Fibroblast of lung (primary cell): Measurements from ENCODE around the gene PPOX. TPM values are rescaled to one million over a fixed set of nuclear protein-coding genes. Genes with fewer than 3 reads are reported as not detected.
A peak's percentile ranks its signal among the peaks of the same experiment; 100 is the strongest.

Experiments used
- DNase-seq, 2 donors: peaks; one replicate each; pipeline versions ENCODE4 v3.0.0 to v3.0.0-alpha.2; 2010; ENCODE audit warnings: low read depth in 2 of 2
- H2AFZ ChIP-seq: 2 replicates; pipeline ENCODE4 v1.5.1; 2012; ENCODE audit warnings: low read length, control low read depth, inconsistent platforms
- H3K27ac ChIP-seq: 2 replicates; pipeline ENCODE4 v1.5.1; 2011; ENCODE audit warnings: low read length, control low read depth; ENCODE audit not compliant: insufficient read depth
- H3K27me3 ChIP-seq: 2 replicates; pipeline ENCODE4 v1.5.1; 2011; ENCODE audit warnings: mild to moderate bottlenecking, low read length; ENCODE audit not compliant: control insufficient read depth, insufficient read depth
- H3K36me3 ChIP-seq: 2 replicates; pipeline ENCODE4 v1.5.1; 2011; ENCODE audit warnings: low read length; ENCODE audit not compliant: control insufficient read depth, insufficient read depth
- H3K4me1 ChIP-seq: 2 replicates; pipeline ENCODE4 v1.5.1; 2011; ENCODE audit warnings: low read length; ENCODE audit not compliant: control insufficient read depth, insufficient read depth; ENCODE audit errors: extremely low read depth
- H3K4me2 ChIP-seq: 2 replicates; pipeline ENCODE4 v1.5.1; 2011; ENCODE audit warnings: low read length, control low read depth; ENCODE audit not compliant: insufficient read depth; ENCODE audit errors: extremely low read depth
- H3K4me3 ChIP-seq, 4 experiments: fragments of 200-600 bp in 1 of 4; sonication (generic) in 1 of 4; replicated peaks in 1 of 4; 2 replicates each; pipeline ENCODE4 v1.5.1; 2011 to 2016; ENCODE audit warnings: low read length in 4 of 4, low read depth in 3 of 4, mild to moderate bottlenecking in 3 of 4, control low read depth in 2 of 4, inconsistent platforms in 1 of 4, mixed read lengths in 1 of 4; ENCODE audit not compliant: insufficient read depth in 1 of 4; ENCODE audit errors: control extremely low read depth in 1 of 4
- H3K79me2 ChIP-seq: 2 replicates; pipeline ENCODE4 v1.5.1; 2012; ENCODE audit warnings: mild to moderate bottlenecking, low read length, inconsistent platforms; ENCODE audit not compliant: control insufficient read depth, insufficient read depth
- H3K9ac ChIP-seq: 2 replicates; pipeline ENCODE4 v1.5.1; 2011; ENCODE audit warnings: mild to moderate bottlenecking, low read length, control low read depth; ENCODE audit not compliant: insufficient read depth
- H3K9me3 ChIP-seq: 2 replicates; pipeline ENCODE4 v1.5.1; 2012; ENCODE audit warnings: low read depth, low read length; ENCODE audit not compliant: control insufficient read depth, insufficient read depth
- H4K20me1 ChIP-seq: 2 replicates; pipeline ENCODE4 v1.5.1; 2011; ENCODE audit warnings: low read length; ENCODE audit not compliant: control insufficient read depth, insufficient read depth; ENCODE audit errors: extremely low read depth
- CTCF ChIP-seq, 2 donors: IDR thresholded peaks in 1 of 2; conservative IDR thresholded peaks in 1 of 2; 1 replicate in 1 of 2; 2 replicates in 1 of 2; pipeline ENCODE4 v1.5.1; 2011 to 2012; ENCODE audit warnings: low read length in 2 of 2, control low read depth in 1 of 2, inconsistent platforms in 1 of 2, low read depth in 1 of 2, mild to moderate bottlenecking in 1 of 2
- EZH2 ChIP-seq: IDR thresholded peaks from 2 replicates; pipeline ENCODE4 v1.5.1; 2012; ENCODE audit warnings: low read length, control low read depth, mild to moderate bottlenecking; ENCODE audit errors: missing control alignments
- polyA plus RNA-seq, 2 donors: library from polyadenylated mRNA; depleted of rRNA in 1 of 2; stranded (reverse) in 1 of 2; unstranded in 1 of 2; fragments of >200 nt; gene quantifications; 2 replicates each; pipeline ENCODE4 v1.2.1, GENCODE V29; 2011 to 2012; ENCODE audit warnings: missing spikeins in 1 of 2
- total RNA-seq: library from RNA; depleted of rRNA; stranded (reverse); fragments of >200 nt; gene quantifications from 2 replicates; pipeline ENCODE4 v1.2.1, GENCODE V29; 2014

The PPOX gene
- total and polyA plus RNA-seq, 2 donors (not counting 1 experiment from before 2014, with no cell fraction given): 5.6 to 12.2 TPM

GRCh38 chr1:161158316-161159010 is 7.8 kb upstream of the PPOX start:
- DNase-seq: no peak
- Histone ChIP-seq H3K27ac (peak overlapping the region; percentile 68), H3K4me3 (peak overlapping the region in 2 of 4 experiments; percentile 71 to 93), H3K9me3 (no peaks in the 10 kb centered on the region), H3K27me3 (no peaks in the 10 kb centered on the region), H3K4me2 (peak overlapping the region; percentile 49), H3K9ac (no peak overlapping the region), H3K79me2 (peaks cover 17% of the 10 kb centered on the region), H3K36me3 (peaks cover 20% of the 10 kb centered on the region), H4K20me1 (no peaks in the 10 kb centered on the region), H2AFZ (no peak overlapping the region), H3K4me1 (peaks cover 7% of the 10 kb centered on the region)
- no peak for TF ChIP-seq CTCF (conservative IDR thresholded peaks at IDR 0.05 in 1 of 2, IDR thresholded peaks at IDR 0.05 in 1 of 2; ENCODE audit: low read depth in 1 of 2, low read length in 2 of 2)
- TF ChIP-seq EZH2: no peak

GRCh38 chr1:161159087-161159912 is 6.9 kb upstream of the PPOX start, which contains the start of gene USP21:
TSS of gene USP21 (plus strand) at chr1:161159500. CDS start at chr1:161160641, 1,141 bp downstream.
- DNase-seq: peak; percentile 80 to 87
- peaks cover 16% of the 10 kb centered on the region for H3K79me2 ChIP-seq
- peak within 1 kb of the TSS; percentile 88 for H3K4me2 ChIP-seq
- H4K20me1 ChIP-seq: no peaks in the 10 kb centered on the region
- H3K9ac ChIP-seq: peak within 1 kb of the TSS; percentile 87
- no peaks in the 10 kb centered on the region for H3K27me3 ChIP-seq
- H3K27ac ChIP-seq: peak within 1 kb of the TSS; percentile 68
- no peaks in the 10 kb centered on the region for H3K9me3 ChIP-seq
- TF ChIP-seq EZH2 (no peak), CTCF (conservative IDR thresholded peaks at IDR 0.05 in 1 of 2, IDR thresholded peaks at IDR 0.05 in 1 of 2; ENCODE audit: low read depth in 1 of 2, low read length in 2 of 2) (peak; percentile 30 to 54)
- peaks cover 22% of the 10 kb centered on the region for H3K36me3 ChIP-seq
- H3K4me1 ChIP-seq: peaks cover 7% of the 10 kb centered on the region
- peak within 1 kb of the TSS; percentile 70 for H2AFZ ChIP-seq
- H3K4me3 ChIP-seq: peak within 1 kb of the TSS; percentile 63 to 93 (median 81)

GRCh38 chr1:161159913-161160243 is 6.3 kb upstream of the PPOX start:
- Histone ChIP-seq H4K20me1 (no peaks in the 10 kb centered on the region), H3K9me3 (no peaks in the 10 kb centered on the region), H3K27ac (peak overlapping the region; percentile 68), H3K79me2 (peaks cover 16% of the 10 kb centered on the region), H3K4me2 (peak overlapping the region; percentile 88), H3K9ac (peak overlapping the region; percentile 87), H3K4me3 (peak overlapping the region; percentile 63 to 93 (median 81)), H2AFZ (peak overlapping the region; percentile 17), H3K36me3 (peaks cover 26% of the 10 kb centered on the region), H3K4me1 (peaks cover 7% of the 10 kb centered on the region), H3K27me3 (no peaks in the 10 kb centered on the region)
- TF ChIP-seq CTCF (conservative IDR thresholded peaks at IDR 0.05 in 1 of 2, IDR thresholded peaks at IDR 0.05 in 1 of 2; ENCODE audit: low read depth in 1 of 2, low read length in 2 of 2) (no peak), EZH2 (no peak)
- DNase-seq: no peak
